Panc1 (cell line): ENCODE measurements around the gene ZNF629.
"Not testable (repeated sequence)": the region's sequence is repeated elsewhere in the genome, so short reads cannot be mapped to it uniquely, and the experiment has no call there.

Source experiments
- TF ChIP-seq, protein P1 (sequence below): fragments of 450-650 bp; IDR thresholded peaks from 2 replicates; pipeline ENCODE4 v1.5.1; 2017; ENCODE audit warnings: mild to moderate bottlenecking
- TF ChIP-seq, protein P2 (sequence below), 2 experiments: IDR thresholded peaks; 2 replicates each; pipeline ENCODE4 v1.6.1; 2011 to 2012; ENCODE audit warnings: low read depth in 2 of 2, control low read depth in 1 of 2, low read length in 1 of 2, mild to moderate bottlenecking in 1 of 2, moderate library complexity in 1 of 2; ENCODE audit not compliant: insufficient read depth in 1 of 2

DNA sequence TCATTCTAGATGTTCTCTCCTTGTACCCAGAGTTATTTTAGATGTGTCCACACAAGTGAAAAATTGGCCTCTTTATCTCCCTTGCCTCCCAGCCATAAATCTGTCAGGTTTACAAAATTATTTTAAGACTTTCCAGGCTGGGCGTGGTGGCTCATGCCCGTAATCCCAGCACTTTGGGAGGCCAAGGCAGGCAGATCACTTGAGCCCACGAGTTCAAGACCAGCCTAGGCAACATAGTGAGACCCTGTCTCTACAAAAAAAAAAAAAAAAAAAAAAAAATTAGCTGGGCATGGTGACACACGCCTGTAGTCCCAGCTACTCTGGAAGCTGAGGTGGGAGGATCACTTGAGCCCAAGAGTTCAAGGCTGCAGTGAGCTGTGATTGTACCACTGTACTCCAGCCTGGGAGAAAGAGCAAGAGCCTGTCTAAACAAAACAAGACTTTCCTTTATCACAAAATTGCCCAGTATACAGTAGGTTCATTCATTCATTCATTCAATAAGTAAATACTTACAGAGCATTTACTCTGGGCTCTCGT lies 22.0 kb upstream of the ZNF629 start:
- TF ChIP-seq, protein P1, sequence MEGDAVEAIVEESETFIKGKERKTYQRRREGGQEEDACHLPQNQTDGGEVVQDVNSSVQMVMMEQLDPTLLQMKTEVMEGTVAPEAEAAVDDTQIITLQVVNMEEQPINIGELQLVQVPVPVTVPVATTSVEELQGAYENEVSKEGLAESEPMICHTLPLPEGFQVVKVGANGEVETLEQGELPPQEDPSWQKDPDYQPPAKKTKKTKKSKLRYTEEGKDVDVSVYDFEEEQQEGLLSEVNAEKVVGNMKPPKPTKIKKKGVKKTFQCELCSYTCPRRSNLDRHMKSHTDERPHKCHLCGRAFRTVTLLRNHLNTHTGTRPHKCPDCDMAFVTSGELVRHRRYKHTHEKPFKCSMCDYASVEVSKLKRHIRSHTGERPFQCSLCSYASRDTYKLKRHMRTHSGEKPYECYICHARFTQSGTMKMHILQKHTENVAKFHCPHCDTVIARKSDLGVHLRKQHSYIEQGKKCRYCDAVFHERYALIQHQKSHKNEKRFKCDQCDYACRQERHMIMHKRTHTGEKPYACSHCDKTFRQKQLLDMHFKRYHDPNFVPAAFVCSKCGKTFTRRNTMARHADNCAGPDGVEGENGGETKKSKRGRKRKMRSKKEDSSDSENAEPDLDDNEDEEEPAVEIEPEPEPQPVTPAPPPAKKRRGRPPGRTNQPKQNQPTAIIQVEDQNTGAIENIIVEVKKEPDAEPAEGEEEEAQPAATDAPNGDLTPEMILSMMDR: not testable (repeated sequence)
- TF ChIP-seq, protein P2, sequence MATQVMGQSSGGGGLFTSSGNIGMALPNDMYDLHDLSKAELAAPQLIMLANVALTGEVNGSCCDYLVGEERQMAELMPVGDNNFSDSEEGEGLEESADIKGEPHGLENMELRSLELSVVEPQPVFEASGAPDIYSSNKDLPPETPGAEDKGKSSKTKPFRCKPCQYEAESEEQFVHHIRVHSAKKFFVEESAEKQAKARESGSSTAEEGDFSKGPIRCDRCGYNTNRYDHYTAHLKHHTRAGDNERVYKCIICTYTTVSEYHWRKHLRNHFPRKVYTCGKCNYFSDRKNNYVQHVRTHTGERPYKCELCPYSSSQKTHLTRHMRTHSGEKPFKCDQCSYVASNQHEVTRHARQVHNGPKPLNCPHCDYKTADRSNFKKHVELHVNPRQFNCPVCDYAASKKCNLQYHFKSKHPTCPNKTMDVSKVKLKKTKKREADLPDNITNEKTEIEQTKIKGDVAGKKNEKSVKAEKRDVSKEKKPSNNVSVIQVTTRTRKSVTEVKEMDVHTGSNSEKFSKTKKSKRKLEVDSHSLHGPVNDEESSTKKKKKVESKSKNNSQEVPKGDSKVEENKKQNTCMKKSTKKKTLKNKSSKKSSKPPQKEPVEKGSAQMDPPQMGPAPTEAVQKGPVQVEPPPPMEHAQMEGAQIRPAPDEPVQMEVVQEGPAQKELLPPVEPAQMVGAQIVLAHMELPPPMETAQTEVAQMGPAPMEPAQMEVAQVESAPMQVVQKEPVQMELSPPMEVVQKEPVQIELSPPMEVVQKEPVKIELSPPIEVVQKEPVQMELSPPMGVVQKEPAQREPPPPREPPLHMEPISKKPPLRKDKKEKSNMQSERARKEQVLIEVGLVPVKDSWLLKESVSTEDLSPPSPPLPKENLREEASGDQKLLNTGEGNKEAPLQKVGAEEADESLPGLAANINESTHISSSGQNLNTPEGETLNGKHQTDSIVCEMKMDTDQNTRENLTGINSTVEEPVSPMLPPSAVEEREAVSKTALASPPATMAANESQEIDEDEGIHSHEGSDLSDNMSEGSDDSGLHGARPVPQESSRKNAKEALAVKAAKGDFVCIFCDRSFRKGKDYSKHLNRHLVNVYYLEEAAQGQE (IDR thresholded peaks at IDR 0.05; ENCODE audit: insufficient read depth in 1 of 2, low read depth in 2 of 2, low read length in 1 of 2): not testable (repeated sequence)
